Astrocyte of the hippocampus (primary cell): Measurements from ENCODE around the gene TMEM92.
"Not testable (repeated sequence)": the region's sequence is repeated elsewhere in the genome, so short reads cannot be mapped to it uniquely, and the experiment has no call there.

ENCODE experiments used
- DNase-seq: peaks from one replicate; pipeline ENCODE4 v3.0.0; 2011; ENCODE audit warnings: low read depth, low spot score

TMEM92 gene

DNA sequence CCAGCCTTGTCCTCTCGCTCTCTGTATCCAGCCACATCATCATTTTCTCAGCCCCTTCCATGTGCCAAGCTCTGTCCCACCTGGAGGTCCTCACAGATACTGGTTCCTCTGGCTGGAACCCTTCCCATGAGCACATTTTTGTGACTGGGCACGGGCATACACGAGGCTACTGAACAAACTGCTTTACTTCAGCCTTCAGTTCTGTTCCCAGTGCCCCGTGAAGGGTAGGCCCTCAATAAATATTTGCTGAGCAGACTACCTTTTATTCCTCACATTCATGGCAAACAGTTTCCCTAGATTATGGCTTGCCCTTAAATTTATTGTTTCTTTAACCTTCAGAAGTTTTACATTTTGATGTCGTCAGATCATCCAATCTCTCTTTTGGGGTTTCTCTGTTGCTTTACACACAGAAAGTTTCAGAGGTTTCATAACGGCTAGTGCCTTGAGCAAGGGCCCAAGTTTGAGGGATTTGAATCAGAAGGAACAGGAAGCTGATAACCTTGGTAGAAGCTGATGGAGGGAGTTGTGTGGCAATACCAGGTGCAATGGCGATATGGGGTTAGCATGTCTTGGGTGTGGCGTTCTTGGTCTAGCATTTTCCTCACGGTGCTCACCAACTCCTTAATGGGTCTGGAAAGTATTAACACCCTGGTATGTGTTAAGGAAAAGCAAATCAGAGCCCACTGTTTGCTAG is 27.8 kb downstream of the TMEM92 start:
- DNase-seq = no peak

DNA sequence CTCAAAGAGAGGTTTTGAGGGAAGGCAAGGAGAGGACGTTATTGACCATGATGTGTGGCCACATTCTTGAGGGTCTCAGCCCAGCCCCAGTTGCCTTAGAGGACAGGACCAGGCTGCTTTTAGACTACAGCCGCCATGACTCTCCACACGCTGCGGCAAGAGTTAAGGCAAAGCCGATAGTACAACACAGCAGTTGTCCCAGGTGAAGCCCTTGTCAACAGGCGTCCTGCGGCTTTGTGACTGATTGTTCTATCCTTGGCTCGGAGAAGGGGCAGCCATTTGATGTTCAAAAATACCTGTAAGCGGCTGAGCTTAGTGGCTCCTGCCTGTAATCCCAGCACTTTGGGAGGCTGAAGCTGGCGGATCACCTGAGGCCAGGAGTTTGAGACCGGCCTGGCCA is 28.8 kb downstream of the TMEM92 start:
- DNase-seq = no peak

- no peak for DNase-seq
Measured at GRCh38 chr17:50303596-50303995, 29.3 kb downstream of the TMEM92 start.

GRCh38 chr17:50304781-50305404 is 30.6 kb downstream of the TMEM92 start:
- peak; percentile 66 for DNase-seq

GRCh38 chr17:50307654-50308053 is 33.4 kb downstream of the TMEM92 start:
- DNase-seq = no peak

DNA sequence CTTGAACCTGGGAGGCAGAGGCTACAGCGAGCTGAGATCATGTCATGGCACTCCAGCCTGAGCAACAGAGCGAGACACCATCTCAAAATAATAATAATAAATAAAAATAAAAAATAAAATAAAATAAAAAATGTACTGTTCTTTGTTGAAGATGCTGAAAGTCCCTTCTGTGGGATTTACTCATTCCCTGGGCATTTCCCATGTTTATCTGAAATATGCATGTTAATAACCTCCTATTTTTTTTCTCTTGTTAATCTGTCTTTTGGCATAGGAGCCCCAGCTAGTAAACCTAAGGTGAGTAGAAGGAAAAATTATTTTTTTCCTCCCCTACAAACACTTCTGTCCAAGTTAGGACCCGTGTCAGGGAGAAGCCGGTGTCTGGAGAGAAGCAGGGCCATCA is 34.4 kb downstream of the TMEM92 start:
- peak; percentile 40 for DNase-seq

DNA sequence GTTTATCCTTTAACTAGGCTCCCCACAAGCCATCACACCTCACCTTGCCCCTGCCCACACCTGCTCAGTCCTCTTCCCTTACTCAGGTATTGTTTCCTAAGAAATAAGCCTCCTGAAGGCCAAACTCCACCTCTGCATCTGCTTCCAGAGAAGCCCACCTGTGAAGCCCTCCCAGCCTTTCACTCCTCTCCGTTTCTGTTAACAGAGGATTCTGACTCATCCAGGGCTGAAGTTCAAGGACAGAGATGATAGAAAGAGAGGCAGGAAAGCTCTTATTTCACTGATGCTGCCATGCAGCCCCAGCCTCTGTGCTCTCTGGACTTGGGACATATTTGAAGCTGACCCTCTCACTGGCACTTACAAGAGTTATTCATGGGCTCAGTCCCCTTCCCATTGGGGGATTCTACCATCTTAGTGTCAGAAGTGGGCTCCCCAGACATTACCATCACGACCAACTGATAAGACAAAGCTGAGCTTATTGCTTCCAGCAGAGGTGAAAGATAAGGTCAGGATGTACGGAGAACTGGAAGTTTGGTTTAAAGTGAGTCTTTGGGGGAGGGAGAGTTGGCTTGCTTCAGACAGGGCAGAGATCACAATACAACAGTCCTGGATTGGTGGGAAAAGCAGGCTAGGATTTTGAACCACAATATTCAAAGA is 36.3 kb downstream of the TMEM92 start:
- DNase-seq = no peak

GRCh38 chr17:50311112-50311460 is 36.8 kb downstream of the TMEM92 start:
- DNase-seq = no peak

DNA sequence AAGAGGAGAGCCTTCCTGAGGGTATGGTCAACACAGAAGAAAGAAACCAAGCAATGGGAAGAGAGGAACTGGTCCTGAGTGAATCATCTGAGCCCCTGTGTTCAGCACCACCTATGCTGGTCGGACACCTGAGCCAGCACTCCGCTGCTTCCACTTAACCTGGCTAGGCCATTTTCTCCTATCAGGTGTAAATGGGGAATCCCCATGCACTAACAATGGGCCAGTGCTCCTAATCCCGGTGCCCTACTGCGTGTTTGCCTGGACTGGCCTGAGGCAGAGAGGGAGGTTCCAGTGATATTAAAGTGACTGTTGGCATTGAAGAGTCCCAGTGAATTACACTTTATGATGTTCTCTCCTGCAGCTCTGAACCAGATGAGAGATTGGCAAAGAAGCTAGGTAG is 37.2 kb downstream of the TMEM92 start:
- DNase-seq = no peak

- peak; percentile 39 for DNase-seq
Measured at GRCh38 chr17:50312308-50312707, 38.0 kb downstream of the TMEM92 start.

GRCh38 chr17:50314456-50315011 is 40.3 kb downstream of the TMEM92 start:
- DNase-seq = no peak

DNA sequence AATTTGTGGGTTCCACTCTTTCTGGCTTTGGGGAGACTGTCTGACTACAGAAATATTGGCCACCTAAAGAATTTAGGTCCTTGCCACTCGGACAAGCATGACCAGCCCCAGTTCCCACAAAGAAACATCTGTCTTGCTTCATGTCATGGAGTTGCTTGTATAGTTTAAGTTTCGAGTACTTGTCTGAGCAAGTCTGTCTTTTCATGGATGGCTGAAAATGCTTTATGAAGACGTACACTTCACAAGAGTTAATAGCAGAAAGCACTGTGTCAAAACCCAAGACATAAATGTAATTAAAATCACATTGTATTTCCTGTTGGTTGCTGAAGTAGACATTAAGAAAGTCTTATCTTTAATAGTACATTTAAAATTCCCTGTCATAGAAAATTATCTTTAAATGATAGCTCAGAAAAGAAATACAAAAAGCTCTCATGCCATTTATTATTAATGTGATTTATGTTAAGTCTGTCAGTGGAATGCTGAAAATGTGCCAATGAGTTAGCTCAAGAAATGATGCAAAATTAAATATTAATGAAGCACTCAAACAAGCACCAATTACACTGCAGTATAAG is 41.8 kb downstream of the TMEM92 start:
- DNase-seq = no peak

DNA sequence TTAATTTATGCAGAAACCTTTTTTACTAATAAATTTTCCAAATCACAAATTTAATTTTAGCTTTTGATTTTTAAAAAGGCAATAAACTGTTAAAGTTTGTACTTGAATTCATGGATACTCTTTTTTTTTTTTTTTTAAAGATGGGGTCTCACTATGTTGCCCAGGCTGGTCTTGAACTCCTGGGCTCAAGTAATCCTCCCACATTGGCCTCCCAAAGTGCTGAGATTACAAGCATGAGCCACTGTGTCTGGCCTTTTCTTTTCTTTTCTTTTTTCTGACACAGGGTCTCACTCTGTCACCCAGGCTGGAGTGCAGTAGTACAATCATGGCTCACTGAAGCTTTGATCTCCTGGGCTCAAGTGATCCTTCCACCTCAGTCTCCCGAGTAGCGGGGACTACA is 42.4 kb downstream of the TMEM92 start:
- DNase-seq = not testable (repeated sequence)

GRCh38 chr17:50317121-50317520 is 42.9 kb downstream of the TMEM92 start:
- DNase-seq = no peak

GRCh38 chr17:50318501-50319285 is 44.4 kb downstream of the TMEM92 start:
- DNase-seq = no peak

GRCh38 chr17:50319306-50320004 is 45.2 kb downstream of the TMEM92 start:
- DNase-seq = no peak

DNA sequence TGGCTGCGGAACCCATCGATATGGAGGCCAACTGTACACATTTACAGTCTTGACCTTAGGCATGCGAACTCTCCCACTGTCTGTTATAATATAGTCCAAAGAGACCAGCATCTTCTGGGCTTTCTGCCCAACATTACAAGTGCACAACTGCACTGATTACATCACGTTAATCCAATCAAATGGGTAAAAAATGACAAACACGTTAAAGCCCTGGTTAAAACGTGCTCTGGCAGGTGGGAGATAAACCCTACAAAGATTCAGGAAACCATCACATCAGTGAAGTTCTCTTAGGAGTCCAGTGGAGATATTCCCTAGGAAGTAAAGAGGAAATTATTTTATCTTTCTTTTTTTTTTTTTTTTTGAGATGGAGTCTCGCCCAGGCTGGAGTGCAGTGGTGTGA is 48.0 kb downstream of the TMEM92 start:
- no peak for DNase-seq

- DNase-seq = no peak
Measured at GRCh38 chr17:50323060-50323459, 48.8 kb downstream of the TMEM92 start.

DNA sequence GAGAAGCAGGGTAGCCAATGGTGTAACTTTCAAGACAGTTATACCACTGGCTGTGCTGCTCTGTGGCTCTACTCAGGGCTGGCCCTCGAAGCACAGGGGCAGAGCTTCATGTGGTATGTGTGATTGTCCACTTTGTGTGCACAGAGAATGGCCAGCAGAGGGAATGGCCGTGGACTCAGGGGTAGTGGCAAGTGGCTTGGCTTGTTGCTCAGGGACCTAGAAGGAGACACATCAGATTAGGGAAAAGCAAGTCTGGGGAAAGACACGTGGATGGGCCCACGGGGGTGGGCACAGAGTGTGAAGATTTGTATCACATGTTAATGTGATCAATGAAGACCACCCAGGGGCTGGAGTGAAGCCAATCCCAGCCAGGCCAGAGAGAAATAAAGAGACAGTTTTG is 51.6 kb downstream of the TMEM92 start:
- DNase-seq = no peak

GRCh38 chr17:50326831-50327364 is 52.6 kb downstream of the TMEM92 start:
- DNase-seq = no peak
